Esophagus squamous epithelium (tissue), 5 donors: ENCODE measurements around the gene NADSYN1. TPM values are rescaled to one million over a fixed set of nuclear protein-coding genes. Genes with fewer than 3 reads are reported as not detected.
"Not testable (repeated sequence)": the region's sequence is repeated elsewhere in the genome, so short reads cannot be mapped to it uniquely, and the experiment has no call there.

Experiments used
- DNase-seq: peaks from one replicate; lab custom pipeline; 2025; lab: John Stamatoyannopoulos, UW
- H3K27ac ChIP-seq, 4 donors: fragments of 200-600 bp; sonication (generic); one replicate each; pipeline ENCODE4 v1.5.1; 2016 to 2019; ENCODE audit warnings: mild to moderate bottlenecking in 1 of 4
- H3K27me3 ChIP-seq, 4 donors: fragments of 200-600 bp; sonication (generic); 1 replicate in 3 of 4; 2 replicates in 1 of 4; pipeline versions ENCODE4 v1.5.1 to v1.6.0; 2017 to 2021; ENCODE audit warnings: antibody characterized with exemption in 1 of 4
- H3K36me3 ChIP-seq, 3 donors: fragments of 200-600 bp; sonication (generic); one replicate each; pipeline ENCODE4 v1.5.1; 2016 to 2019
- H3K4me1 ChIP-seq, 3 donors: fragments of 200-600 bp; sonication (generic); one replicate each; pipeline ENCODE4 v1.5.1; 2017 to 2019
- H3K4me3 ChIP-seq, 4 donors: fragments of 200-600 bp; sonication (generic); 1 replicate in 3 of 4; 2 replicates in 1 of 4; pipeline ENCODE4 v1.5.1; 2016 to 2019; ENCODE audit warnings: mild to moderate bottlenecking in 2 of 4, moderate library complexity in 1 of 4
- H3K9me3 ChIP-seq, 3 donors: fragments of 200-600 bp; sonication (generic); one replicate each; pipeline ENCODE4 v1.5.1; 2016 to 2019
- POLR2A ChIP-seq, 4 donors: fragments of 450-650 bp; IDR thresholded peaks; one replicate each; pipeline ENCODE4 v1.6.1; 2017; ENCODE audit warnings: antibody characterized with exemption in 4 of 4, mild to moderate bottlenecking in 4 of 4, moderate library complexity in 3 of 4
- WGBS, 2 donors: methylation state at CpG; one replicate each; pipeline ENCODE4 v1.1.5; 2018; 5-methylcytosine and 5-hydroxymethylcytosine counted together
- intact Hi-C: fragments of 100-400 bp; cut with DNase I; formaldehyde crosslinking; loops from one replicate; pipeline ENCODE4 v1.15.0; 2022
- total RNA-seq, 4 donors: library from RNA; depleted of rRNA; stranded (reverse); fragments of >200 nt; gene quantifications; one replicate each; pipeline ENCODE4 v1.1.0, GENCODE V29; 2016
- TF ChIP-seq, protein P1 (sequence below), 6 experiments: fragments of 450-650 bp in 4 of 6; fragments of 200-600 bp in 2 of 6; sonication (generic) in 2 of 6; IDR thresholded peaks; one replicate each; pipeline ENCODE4 v1.5.1; 2016 to 2019; ENCODE audit warnings: antibody characterized with exemption in 6 of 6, mild to moderate bottlenecking in 4 of 6, moderate library complexity in 4 of 6
- donor health status: DM: yes; HTN: yes; CAD: no.

The NADSYN1 gene
- total RNA-seq, 4 donors from 2014 or later, result 62.0 to 81.3 (median 71.7) TPM

DNA sequence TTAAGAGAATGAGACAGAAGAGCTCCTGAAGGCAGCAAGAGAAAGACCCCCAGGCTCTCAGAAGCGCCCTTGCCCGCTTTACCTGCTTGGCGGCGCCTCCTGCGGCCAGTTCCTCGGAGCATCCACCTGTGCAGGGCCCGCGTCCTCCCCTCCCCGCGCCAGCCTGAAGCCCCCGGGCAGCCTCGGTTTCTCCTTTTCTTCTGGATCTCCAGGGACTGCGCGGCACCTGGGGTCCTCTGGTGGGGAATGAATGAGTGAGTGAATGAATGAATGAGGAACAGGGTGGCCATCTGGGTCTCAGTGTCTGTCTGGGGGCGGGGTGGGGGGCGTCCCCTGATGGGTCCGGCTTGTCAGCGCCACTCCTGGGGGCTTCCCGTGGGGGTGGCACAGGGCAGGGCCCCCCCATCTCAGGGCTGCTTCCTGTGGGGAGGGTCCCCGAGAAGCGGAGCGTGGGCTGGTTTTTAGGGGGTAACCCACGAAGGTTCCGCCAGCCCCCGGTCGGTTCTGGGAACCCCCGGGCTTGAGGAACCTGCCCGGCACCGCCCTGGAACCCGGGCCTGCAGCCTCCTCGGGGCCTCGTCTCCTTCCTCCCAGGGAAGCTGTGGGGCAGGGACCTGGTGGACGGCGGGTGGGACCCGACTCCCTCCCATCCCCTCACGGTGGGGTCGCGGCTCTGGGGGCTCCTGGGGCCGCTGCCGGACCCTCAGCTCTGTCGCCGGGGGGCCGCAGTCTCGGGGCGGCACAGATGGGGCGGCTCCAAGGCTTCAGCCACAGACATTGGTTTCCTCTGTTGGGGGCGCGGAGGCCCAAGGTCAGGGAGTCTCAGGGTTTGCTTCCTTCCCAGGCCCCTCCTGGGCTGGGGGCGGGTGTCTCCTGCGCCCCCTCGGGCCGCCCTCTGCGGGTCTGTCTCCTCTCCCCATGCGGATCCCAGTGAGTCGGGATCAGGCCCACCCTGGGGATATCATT is 65.8 kb downstream of the NADSYN1 start:
- no peaks in the 10 kb centered on the region for H3K27me3 ChIP-seq

DNA sequence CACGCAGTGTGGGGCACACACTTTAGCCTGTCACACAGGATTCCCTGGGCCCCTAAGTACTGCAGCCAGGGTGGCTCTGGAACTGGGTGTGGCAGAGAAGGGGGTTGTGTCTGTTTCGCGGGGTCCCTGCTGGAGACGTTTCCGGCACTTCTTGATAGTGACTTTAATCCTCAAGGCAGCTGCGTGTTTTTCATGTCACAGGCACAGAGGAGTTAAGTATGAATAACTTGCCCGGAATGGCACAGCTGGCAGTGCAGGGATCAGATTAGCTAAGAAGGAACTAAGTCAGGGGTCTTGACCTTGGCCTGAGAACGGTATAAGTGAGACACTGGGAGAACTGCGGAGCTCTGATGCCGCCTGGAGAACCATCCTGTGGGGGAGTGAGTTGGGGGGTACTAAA is 66.5 kb downstream of the NADSYN1 start:
- no peak for TF ChIP-seq POLR2A (IDR thresholded peaks at IDR 0.05)
- TF ChIP-seq, protein P1, sequence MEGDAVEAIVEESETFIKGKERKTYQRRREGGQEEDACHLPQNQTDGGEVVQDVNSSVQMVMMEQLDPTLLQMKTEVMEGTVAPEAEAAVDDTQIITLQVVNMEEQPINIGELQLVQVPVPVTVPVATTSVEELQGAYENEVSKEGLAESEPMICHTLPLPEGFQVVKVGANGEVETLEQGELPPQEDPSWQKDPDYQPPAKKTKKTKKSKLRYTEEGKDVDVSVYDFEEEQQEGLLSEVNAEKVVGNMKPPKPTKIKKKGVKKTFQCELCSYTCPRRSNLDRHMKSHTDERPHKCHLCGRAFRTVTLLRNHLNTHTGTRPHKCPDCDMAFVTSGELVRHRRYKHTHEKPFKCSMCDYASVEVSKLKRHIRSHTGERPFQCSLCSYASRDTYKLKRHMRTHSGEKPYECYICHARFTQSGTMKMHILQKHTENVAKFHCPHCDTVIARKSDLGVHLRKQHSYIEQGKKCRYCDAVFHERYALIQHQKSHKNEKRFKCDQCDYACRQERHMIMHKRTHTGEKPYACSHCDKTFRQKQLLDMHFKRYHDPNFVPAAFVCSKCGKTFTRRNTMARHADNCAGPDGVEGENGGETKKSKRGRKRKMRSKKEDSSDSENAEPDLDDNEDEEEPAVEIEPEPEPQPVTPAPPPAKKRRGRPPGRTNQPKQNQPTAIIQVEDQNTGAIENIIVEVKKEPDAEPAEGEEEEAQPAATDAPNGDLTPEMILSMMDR (IDR thresholded peaks at IDR 0.05), result no peak
- intact Hi-C loops, result no loop called here
- DNase-seq, result no peak
- no peak overlapping the region for H3K4me3 ChIP-seq
- no peaks in the 10 kb centered on the region for H3K4me1 ChIP-seq
- H3K9me3 ChIP-seq, result no peaks in the 10 kb centered on the region
- 68 to 85% methylated on average over 4 of the region's 10 CpGs for WGBS, 2 donors
- H3K36me3 ChIP-seq, result no peaks in the 10 kb centered on the region
- H3K27ac ChIP-seq, result no peak overlapping the region
- no peaks in the 10 kb centered on the region for H3K27me3 ChIP-seq

More for the DNA sequence above, 65.8 kb downstream of the NADSYN1 start:
- Histone ChIP-seq H3K4me3 (no peak overlapping the region), H3K9me3 (no peaks in the 10 kb centered on the region), H3K4me1 (no peaks in the 10 kb centered on the region), H3K27ac (no peak overlapping the region), H3K36me3 (no peaks in the 10 kb centered on the region)
- WGBS, 2 donors, result 92 to 95% methylated on average over 12 to 19 of the region's 55 CpGs
- TF ChIP-seq, protein P1 (IDR thresholded peaks at IDR 0.05), result no peak
- TF ChIP-seq POLR2A (IDR thresholded peaks at IDR 0.05), result no peak
- intact Hi-C loops, result no loop called here
- no peak for DNase-seq

DNA sequence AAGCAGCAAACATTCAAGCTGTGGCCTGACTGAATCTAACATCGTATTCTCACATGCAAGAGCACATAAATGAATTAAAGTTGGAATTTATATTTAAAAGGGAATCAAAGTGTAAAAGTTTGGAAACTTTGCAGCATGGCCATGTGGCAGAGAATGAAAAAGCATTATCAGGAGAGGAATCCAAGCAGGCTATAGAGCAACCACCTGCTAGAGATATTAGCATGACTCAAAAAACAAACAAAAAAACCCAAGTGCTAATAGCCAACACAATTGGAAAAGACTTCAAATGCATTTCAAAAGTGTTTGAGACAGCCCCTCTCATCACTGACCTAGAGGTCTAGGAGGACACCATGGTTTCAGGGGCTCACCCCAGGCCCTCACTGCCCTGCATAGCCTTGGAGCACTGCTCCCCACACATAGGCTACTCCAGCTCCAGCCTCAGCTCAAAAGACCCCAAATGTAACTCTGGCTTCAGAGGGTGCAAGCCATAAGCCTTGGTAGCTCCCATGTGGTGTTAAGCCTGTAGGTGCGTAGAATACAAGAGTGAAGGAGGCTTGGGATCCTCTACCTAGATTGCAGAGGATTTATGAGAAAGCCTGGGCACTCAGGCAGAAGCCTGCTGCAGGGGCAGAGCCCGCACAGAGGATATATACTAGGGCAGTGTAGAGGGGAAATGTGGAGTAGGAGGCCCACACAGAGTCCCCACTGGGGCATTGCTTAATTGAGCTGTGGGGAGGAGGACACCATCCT is 72.4 kb downstream of the NADSYN1 start:
- TF ChIP-seq, protein P1 (IDR thresholded peaks at IDR 0.05), result no peak
- TF ChIP-seq POLR2A (IDR thresholded peaks at IDR 0.05), result no peak
- WGBS, 2 donors, result 66 to 88% methylated on average over 1 to 3 of the region's 3 CpGs
- no peaks in the 10 kb centered on the region for H3K27me3 ChIP-seq
- no peaks in the 10 kb centered on the region for H3K36me3 ChIP-seq
- H3K4me3 ChIP-seq, result no peak overlapping the region
- H3K27ac ChIP-seq, result no peak overlapping the region
- H3K9me3 ChIP-seq, result no peaks in the 10 kb centered on the region
- DNase-seq, result no peak
- H3K4me1 ChIP-seq, result no peaks in the 10 kb centered on the region
- intact Hi-C loops, result no loop called here

DNA sequence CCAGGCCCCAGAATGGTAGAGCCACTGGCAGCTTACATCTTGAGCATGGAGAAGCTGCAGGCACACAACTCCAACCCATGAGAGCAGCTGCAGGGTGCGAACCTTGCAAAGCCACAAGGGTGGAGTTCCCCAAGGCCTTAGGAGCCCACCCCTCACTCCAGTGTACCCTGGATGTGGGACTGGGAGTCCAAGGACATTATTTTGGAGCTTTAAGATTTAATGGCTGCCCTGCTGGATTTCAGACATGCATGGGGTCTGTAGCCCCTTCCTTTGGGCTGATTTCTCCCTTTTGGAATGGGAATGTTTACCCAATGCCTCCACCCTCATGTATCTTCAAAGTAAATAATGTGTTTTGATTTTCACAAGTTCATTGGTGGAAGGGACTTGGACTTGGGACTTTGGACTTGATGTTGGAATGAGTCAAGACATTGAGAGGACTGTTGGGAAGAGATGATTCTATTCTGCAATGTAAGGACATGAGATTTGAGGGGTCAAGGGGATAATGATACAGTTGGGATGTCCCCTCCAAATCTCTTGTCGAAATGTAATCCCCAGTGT is 73.0 kb downstream of the NADSYN1 start:
- DNase-seq, result no peak
- H3K4me3 ChIP-seq, result no peak overlapping the region
- 62 to 67% methylated on average over 1 of the region's 2 CpGs for WGBS, 2 donors
- intact Hi-C loops, result no loop called here
- no peaks in the 10 kb centered on the region for H3K4me1 ChIP-seq
- H3K27ac ChIP-seq, result no peak overlapping the region
- H3K9me3 ChIP-seq, result no peaks in the 10 kb centered on the region
- no peaks in the 10 kb centered on the region for H3K27me3 ChIP-seq
- no peak for TF ChIP-seq POLR2A (IDR thresholded peaks at IDR 0.05)
- TF ChIP-seq, protein P1 (IDR thresholded peaks at IDR 0.05), result no peak
- no peaks in the 10 kb centered on the region for H3K36me3 ChIP-seq

DNA sequence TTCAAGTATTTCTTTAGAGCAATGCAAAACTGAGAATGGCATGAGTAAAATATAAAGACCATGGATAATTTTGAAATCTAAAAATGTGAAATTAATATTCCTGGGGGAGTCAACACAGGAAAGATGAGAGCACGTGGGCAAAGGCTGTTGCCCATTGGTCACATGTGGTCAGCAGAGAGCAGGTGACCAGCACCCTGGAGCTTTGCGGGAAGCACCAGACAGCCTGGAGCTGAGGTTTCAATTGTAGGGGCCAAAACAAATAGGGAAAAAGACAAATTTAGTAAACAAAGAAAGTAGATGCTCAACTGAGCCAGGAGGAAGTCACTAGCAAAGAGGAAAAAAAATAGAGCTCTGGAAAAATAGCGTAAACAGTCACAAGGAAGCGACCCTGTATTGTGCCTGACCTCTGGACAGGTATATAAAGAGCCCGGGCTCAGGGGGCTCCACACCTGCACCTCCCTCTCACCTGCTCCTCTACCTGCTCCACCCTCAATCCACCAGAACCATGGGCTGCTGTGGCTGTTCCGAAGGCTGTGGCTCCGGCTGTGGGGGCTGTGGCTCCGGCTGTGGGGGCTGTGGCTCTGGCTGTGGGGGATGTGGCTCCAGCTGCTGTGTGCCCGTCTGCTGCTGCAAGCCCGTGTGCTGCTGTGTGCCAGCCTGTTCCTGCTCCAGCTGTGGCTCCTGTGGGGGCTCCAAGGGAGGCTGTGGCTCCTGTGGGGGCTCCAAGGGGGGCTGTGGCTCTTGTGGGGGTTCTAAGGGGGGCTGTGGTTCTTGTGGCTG is 74.0 kb downstream of the NADSYN1 start, which contains the start of gene KRTAP5-7:
Gene KRTAP5-7, plus strand, starts transcription at position 472 of the 780 bp plus-strand sequence. Its CDS starts 34 bp downstream, at position 506.
- intact Hi-C loops, H3K27ac ChIP-seq, H3K9me3 ChIP-seq, H3K4me1 ChIP-seq, DNase-seq, H3K4me3 ChIP-seq, H3K36me3 ChIP-seq, H3K27me3 ChIP-seq: not testable (repeated sequence)
- WGBS, 2 donors, result 54 to 64% methylated on average over 8 of the region's 10 CpGs
